Astrocyte of the spinal cord (primary cell): ENCODE data around the gene YWHAQ.
"Not testable (repeated sequence)": the region's sequence is repeated elsewhere in the genome, so short reads cannot be mapped to it uniquely, and the experiment has no call there.

ENCODE experiments used
- DNase-seq: peaks from one replicate; pipeline ENCODE4 v3.0.0; 2011; ENCODE audit warnings: low read depth, low spot score
- H3K4me3 ChIP-seq: 2 replicates; pipeline ENCODE4 v1.5.1; 2011; ENCODE audit warnings: low read depth, mild to moderate bottlenecking, low read length, moderate library complexity
- CTCF ChIP-seq: IDR thresholded peaks from 2 replicates; pipeline ENCODE4 v1.5.1; 2012; ENCODE audit warnings: low read depth, mild to moderate bottlenecking, low read length, inconsistent platforms
- in situ Hi-C: cut with HindIII; loops from 2 replicates; pipeline ENCODE4 v1.10.0; 2017; ENCODE audit warnings: low sequenced_read_pairs

YWHAQ gene

DNA sequence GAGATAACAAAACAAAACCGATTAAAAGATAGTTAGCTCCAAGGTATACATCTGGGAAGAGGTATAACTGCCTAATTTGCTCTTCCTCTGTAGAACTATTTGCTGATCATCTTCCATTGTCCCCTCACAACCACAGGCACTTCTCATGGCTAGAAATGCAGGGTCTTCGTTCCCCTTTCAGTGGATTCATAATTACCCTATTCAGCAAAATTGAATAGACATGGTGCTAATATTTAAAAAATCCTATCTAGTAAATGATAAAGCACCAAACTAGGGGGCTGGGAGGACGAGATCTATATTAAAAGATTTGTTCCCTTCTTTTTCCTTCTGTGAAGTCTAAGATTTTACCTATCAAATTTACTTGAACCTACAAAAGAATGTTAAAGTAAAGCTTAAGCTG is 44.3 kb downstream of the YWHAQ start:
- no peak for DNase-seq
- TF ChIP-seq CTCF, result no peak
- H3K4me3 ChIP-seq, result no peak overlapping the region
- in situ Hi-C loops, result no loop called here

- no peak for TF ChIP-seq CTCF
- no peak overlapping the region for H3K4me3 ChIP-seq
- DNase-seq, result no peak
- in situ Hi-C loops, result no loop called here
Observed at GRCh38 chr2:9585486-9585885, 45.3 kb downstream of the YWHAQ start.

- H3K4me3 ChIP-seq, in situ Hi-C loops, DNase-seq: not testable (repeated sequence)
Observed at GRCh38 chr2:9584902-9585301, 45.9 kb downstream of the YWHAQ start.

- TF ChIP-seq CTCF, result no peak
- DNase-seq, result no peak
- in situ Hi-C loops, result no loop called here
- no peak overlapping the region for H3K4me3 ChIP-seq
Observed at GRCh38 chr2:9582624-9583023, 48.2 kb downstream of the YWHAQ start.

DNA sequence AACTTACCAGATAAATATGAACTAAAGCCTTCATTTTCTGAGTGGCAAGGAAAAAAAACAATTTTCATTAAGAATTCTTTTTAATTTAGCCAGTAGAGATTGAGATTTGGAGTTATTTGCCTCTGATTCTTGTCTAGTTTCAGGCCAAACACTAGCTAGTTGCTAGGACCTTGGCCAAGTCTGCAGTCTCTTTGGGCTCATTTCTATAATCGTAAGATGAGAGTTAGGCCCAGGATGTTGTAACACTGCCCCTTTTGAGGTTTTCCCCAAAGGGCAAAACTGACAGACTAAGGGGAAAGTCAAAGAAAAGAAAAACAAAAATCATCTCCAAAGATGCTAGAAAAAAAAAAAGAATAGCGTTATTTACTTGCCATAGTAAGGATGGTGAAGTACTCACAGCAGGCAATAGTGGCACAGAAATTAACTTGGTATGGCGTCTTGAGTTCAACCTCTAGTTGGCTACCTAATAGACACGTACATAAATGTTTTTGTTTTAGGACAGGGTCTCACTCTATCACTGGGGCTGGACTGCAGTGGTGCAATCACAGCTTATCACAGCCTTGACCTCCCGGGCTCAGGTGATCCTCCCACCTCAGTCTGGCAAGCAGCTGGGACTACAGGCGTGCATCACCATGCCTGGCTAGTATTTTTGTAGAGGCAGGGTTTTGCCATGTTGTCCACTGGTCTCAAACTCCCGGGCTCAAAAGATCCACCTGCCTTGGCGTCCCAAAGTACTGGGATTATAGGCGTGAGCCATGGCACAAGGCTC is 52.1 kb downstream of the YWHAQ start:
- in situ Hi-C loops, result no loop called here
- no peak overlapping the region for H3K4me3 ChIP-seq
- TF ChIP-seq CTCF, result no peak
- DNase-seq, result no peak

GRCh38 chr2:9574331-9574730 is 56.5 kb downstream of the YWHAQ start:
- in situ Hi-C loops, result no loop called here
- no peak for DNase-seq
- no peak overlapping the region for H3K4me3 ChIP-seq
- TF ChIP-seq CTCF, result no peak

GRCh38 chr2:9573840-9574239 is 57.0 kb downstream of the YWHAQ start:
- H3K4me3 ChIP-seq, result no peak overlapping the region
- DNase-seq, result no peak
- in situ Hi-C loops, result no loop called here
- no peak for TF ChIP-seq CTCF
